NCI-H82 treated with DMSO at 0.1 percent for 48 hours (cell line): ENCODE measurements around the gene PDXDC1.
A peak's percentile ranks its signal among the peaks of the same experiment; 100 is the strongest.
"Not testable (repeated sequence)": the region's sequence is repeated elsewhere in the genome, so short reads cannot be mapped to it uniquely, and the experiment has no call there.

Experiments
- DNase-seq: peaks from one replicate; lab custom pipeline; 2025; ENCODE audit not compliant: unreplicated experiment; lab: John Stamatoyannopoulos, UW

The PDXDC1 gene

GRCh38 chr16:15062085-15062810 lies 87.4 kb downstream of the PDXDC1 start:
- not testable (repeated sequence) for DNase-seq

DNA sequence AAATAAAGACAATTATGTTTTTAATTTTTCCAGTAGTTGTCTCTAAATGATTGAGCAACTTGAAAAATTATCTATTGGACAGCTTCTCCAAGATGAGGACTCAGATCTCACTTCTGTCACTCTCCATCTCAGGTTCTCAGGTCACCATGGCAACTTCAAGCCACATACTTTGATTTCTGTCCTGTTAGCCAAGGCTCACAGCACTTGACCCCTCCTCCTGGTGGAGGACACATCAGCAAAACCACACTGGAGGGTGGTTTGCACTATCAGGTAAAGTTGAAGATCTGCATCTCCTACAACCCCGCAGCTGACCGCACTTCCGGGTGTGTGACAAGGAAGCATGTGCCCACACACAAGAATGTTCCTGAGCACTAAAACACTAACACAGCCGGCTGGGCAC lies 91.1 kb downstream of the PDXDC1 start:
- not testable (repeated sequence) for DNase-seq

DNA sequence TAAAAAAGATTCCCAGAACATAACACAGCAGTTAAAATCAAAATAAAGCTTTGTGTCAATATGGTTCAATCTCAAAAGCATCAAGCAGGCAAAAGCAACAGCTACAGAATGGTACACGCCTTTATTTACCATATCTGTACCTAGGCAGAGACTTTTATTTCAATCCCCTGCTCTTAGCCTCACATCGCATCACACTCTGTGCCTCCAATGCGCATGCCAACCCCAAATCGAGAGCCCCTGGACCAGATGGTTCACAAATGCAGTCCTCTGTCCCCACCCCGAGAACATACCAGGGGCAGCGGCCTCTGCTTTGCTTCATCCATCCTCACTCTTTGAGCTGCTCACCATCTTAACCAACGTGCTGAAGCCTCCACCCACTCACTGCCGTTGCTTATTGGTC lies 91.9 kb downstream of the PDXDC1 start:
- DNase-seq = not testable (repeated sequence)

DNA sequence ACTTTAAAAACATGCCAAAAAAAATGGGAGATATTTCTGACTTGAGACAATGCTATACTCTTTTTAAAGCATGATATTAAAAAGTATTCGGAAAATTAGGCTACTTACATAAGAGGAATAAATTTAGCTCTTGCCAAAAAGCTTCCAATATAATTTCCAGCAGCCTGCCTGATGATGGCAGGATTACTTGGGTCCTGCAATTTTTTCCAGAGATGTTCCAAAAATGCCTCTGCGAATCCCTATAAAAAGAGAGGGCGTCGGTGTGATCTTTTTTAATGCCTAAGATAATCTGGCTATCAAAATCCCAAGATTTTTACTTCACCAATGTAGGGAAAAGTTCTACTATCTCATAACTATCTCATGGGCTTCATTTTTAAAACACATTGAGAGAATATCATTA lies 96.2 kb downstream of the PDXDC1 start:
- not testable (repeated sequence) for DNase-seq

DNA sequence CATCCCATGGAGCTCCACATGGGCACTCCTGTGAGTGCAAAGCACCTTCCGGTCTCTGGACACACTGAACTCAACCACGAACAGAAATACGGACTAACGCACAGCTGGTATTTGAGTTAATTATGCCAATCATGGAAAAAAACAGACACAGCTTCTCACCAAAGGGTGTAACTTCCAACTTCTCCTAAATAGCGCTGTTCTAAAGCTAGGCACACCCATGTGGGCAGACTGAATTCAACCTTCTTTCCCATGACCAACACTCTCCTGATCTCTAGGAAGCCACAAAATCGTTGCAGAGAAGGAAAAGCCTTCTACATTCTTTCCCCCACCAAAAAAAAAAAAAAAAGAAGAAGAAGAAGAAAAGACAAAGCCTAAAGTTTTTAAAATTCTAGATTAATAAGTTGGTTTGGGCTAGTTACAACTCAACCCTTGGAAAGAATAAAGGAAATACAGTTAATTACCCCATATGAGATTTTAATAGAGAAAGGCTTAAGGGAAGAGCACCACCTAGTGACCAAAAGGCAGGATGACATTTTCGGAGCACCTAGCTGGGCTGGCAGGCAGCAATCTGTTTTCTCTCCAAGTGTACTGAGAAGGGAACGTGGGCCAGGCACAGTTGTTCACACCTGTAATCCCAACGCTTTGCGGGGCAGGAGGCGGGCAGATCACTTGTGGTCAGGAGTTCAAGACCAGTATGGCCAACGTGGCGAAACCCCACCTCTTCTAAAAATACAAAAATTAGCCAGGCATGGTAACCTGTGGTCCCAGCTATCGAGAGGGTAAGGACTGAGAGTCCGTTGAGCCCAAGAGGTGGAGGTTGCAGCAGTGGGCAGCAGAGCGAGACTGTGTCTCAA lies 97.3 kb downstream of the PDXDC1 start:
- not testable (repeated sequence) for DNase-seq

DNA sequence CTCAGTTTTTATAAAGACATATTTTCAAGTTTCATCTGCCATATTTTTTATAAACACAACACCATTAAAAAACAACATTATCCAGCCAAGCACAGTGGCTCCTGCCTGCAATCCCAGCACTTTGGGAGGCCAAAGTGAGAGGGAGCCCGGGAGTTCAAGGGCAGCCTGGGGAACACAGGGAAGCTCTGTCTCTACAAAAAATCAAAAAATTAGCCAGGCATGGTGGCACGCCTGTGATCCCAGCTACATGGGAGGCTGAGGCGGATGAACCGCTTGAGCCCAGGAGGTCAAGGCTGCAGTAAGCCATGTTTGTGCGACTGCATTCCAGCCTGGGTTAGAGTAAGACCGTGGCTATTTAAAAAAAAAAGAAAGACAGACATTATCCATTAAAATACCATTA lies 98.3 kb downstream of the PDXDC1 start:
- no peak for DNase-seq

DNA sequence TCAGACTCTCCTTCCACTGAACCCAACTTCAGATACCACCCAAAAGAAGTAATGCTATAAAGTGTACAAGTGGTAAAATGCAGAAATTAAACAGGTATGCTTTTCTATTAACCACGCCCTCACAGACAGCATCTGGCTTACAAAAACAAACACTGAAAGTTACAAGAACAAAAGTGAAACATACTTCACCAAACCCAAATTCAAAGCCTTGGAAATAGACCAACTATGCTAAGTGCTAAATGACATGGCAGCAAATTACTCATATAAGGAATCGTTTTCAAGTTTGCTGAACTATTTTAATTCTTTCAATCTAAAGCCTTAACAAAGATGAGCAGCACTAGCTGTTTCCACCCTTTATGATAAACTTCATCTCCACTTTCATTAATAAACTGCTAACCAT lies 101.3 kb downstream of the PDXDC1 start:
- not testable (repeated sequence) for DNase-seq

DNA sequence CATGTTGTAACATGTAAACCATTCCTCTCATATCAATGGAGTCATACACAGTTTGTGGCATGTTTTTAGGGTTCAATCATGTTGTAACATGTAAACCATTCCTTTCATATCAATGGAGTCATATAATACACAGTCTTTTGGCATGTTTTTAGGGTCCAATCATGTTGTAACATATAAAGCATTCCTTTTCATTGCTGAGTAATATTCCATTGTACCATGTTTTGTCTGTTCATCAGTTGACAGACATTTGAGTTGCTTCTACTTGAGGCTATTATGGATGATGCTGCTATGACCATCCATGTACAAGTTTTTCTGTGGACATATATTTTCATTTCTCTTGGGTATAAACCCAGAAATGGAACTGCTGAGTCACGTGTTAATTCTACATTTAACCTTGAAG lies 106.1 kb downstream of the PDXDC1 start:
- not testable (repeated sequence) for DNase-seq

DNA sequence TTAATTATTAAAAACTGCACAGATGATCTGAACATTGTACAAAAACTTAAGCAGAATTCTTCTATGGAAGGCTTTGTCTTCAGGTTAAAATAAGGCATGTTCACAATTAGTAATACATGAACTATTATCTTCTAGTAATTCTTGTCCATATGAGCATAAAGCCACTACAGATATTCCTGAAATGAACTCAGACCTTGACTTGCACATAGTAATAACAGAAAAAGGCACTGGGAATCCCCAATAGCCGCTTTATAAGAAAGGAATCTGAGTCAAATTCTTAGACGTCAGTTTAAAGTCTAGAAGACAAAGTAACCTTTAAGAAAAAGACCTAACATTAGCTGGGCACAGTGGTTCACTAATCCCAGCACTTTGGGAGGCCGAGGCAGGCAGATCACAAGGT lies 108.0 kb downstream of the PDXDC1 start:
- DNase-seq = not testable (repeated sequence)

DNA sequence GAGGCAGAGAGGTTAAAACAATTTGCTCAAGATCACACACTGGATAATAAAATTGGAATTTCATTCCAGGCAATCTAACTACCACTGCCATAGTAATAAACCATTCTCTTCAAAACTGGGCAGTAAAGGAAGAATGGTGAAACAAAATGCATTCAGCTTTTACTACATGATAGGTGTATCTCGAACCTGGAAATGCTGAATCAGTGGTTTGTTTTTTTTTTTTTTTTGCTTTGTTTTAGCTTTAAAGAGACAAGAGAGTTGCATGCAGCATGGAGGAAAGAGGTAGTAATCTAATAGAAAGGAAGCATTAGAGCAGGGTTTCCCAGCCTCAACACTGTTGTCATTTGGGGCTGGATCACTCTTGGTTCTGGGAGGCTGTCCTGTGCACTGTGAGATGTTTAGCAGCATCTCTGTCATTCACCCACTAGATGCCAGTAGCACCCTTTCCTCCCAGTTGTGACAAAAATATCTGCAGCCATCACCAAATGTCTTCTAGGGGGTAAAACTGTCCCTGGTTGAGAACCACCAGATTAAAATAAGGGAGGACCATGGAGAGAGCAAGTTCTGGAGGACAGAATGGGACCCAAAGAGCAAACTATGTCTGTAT lies 115.9 kb downstream of the PDXDC1 start:
- not testable (repeated sequence) for DNase-seq

GRCh38 chr16:15093571-15093954 lies 118.7 kb downstream of the PDXDC1 start:
- not testable (repeated sequence) for DNase-seq

- peak; percentile 66 for DNase-seq
Measured at GRCh38 chr16:15093955-15094827, 119.4 kb downstream of the PDXDC1 start, which contains the start of gene RRN3. Gene RRN3, minus strand, starts transcription at chr16:15094272. Its CDS starts 39 bp downstream, at chr16:15094233.

DNA sequence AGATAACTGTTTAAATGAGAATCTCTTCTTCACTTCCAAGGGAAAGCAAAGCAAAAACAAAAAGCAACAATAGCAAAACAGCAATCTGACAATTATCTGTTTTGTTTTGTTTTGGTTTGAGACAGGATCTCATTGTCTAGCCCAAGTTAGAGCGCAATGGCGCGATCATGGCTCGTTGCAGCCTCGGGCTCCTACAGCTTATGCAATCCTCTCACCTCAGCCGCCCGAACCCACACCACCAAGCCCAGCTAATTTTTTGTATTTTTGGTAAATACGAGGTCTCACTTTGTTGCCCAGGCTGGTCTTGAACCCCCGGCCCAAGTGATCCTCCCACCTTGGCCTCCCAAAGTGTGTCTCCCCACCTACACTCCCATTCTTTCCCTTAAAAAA lies 121.8 kb downstream of the PDXDC1 start:
- not testable (repeated sequence) for DNase-seq

DNA sequence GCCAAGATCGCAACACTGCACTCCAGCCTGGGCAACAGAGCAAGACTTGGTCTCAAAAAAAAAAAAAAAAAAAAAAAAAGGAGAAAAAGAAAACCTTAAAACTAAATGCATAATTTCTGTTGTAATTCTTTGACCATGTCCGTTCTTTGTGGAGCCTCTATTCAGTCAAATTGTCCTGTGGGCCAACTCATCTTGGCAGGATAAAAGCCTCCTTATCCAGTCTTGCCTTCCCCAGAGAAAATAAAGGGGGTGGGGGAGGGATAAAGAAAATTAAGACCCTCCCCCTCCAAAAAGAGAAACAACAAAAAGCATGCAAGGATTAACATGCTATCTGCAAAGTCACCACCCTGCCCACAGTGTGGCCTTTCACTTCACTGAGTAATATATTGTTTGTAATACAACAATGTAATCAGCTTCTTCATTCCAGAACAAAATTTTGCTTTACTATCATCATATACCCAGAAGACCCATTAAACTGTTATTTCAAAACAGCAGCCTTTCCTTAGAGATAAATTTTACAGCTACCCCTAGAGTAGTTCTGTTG lies 124.6 kb downstream of the PDXDC1 start:
- not testable (repeated sequence) for DNase-seq

DNA sequence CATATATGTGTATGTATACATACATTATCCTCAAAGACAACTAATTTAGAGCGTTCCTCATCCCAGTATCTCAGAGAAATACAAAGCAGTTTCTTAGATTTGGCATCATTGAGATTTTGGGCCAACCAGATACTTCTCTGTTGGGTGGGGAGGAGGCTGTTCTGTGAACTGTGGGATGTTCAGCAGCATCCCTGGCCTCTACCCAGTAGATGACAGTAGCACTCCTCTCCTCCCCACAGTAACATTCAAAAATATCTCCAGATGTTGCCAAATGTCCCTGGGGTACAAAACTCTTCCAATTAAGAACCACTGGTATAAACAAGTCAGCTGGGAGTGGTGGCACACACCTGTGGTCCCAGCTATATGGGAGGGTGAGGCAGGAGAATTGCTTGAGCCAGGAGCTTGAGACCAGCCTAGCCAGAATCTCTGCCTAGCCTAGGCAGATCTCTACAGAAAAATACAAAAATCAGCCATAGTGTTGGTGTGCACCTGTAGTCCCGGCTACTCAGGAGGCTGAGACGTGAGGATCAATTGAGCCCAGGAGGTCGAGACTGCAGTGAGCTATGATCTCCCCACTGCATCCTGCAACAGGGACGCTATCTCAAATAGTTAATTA lies 125.7 kb downstream of the PDXDC1 start:
- not testable (repeated sequence) for DNase-seq

DNA sequence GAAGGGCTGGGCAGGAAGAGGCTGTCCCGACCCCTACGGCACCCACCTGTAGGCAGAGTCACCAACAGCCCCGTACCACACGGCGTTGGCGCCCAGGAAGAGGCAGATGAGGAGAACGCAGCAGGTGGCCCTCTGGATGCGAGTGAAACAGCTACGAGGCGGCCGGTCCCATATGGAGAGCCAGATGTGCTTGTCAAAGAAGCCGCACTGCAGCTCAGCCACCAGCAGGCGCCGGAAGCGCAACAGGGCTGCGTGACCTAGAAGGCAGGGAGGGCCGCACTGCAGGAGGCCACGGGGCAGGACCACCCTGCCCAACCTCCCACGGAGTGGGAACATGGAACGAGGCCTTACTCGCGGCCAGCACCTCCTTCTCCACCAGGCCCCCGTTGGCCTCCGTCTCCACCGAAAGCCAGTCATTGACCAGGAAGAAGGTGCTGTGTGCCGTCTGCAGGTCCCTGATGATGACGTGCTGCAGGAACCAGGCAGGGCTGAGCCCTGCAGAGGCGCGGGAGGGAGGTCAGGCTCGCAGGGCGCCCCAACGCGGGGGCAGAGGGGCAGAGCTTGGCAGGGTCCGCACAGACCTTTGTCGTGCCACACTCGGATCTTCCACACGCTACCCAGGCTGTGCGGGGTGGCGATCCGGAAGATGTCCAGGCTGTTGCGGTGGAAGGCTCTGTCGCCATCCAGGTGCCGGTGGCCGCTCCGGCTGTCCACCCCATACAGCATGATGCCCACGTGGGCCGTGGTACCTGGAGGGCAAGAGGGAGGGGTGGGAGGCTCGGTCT lies 153.0 kb downstream of the PDXDC1 start:
- DNase-seq = not testable (repeated sequence)

DNA sequence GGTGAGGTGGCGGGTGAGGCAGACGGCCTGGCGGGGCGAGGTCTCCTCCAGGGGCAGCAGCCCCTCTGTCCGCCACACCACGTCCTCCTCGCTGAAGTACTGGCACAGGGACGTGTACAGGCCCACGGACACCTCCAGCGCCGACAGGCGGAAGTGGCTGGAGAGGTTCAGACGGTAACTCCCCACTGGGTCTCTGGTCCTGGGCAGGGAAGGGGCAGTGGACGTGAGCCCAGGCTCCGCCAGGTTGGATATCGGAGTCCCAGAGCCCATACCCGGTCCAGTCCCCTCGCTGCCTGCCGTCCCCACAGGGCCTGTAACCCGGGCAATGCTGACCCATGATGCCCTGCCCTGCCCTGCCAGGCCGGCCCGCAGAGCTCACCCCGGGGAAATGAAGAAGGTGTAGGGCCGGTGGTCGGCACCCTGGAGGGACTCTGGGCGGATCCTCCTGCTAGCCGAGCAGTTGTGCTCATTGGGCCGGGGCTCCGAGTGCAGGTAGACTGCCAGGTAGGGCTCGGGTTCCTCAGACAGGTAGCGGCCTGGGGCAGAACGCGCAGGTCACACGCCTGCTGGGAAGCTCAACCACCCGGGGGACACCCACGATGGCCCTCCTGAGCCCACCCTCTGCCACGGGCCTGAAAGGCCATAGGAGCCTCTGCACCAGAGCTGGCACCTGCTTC lies 155.6 kb downstream of the PDXDC1 start:
- DNase-seq = not testable (repeated sequence)

DNA sequence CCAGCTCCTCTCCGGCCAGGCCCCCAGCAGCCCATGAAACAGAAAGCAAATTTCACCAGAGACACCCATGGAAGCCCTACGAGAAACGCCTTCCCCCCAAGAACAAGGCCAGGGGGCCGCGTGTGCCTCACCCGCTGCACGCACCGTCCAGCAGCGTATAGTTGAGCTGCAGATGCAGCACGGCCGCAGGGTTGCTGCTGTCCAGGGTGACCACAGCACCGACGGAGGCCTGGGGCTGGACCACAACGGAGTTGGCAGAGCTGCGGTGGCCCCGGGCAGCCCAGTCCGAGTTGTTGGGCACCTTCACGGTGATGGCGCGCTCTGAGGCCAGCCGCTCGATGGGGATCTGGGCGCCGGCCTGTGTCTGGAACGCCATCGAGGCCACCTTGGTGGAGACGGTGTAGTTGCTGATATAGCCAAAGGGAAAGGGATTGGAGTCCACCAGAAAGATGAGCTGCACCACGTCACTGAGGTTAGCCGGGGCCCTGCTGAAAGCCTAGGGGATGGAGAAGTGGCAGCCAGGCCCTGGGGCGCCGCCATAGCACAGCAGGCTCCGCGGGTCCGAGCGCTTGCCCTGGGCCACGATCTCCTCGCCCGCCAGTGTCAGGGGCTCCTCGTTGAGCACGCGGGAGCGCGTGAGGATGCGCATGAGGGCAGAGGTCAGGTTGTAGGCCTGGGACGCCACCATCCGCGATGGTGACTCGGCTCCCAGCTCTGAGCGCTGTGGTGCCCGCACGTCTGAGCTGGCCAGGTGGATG lies 156.3 kb downstream of the PDXDC1 start:
- DNase-seq = not testable (repeated sequence)
